OCI-LY3 (cell line): ENCODE data around the gene ZER1.

Source experiments
- CTCF ChIP-seq: fragments of 200-600, 300-600 bp; sonication (generic); IDR thresholded peaks from 2 replicates; pipeline ENCODE4 v1.5.1; 2014; ENCODE audit warnings: antibody characterized with exemption, low read length, low read depth
- EZH2phosphoT487 ChIP-seq: fragments of 200-600 bp; shearing (Covaris generic); IDR thresholded peaks from 2 replicates; pipeline ENCODE4 v1.6.1; 2018; ENCODE audit warnings: antibody characterized with exemption, mixed run types, low read depth

- TF ChIP-seq CTCF (no peak), EZH2phosphoT487 (no peak)
Observed at GRCh38 chr9:128742401-128742800, 29.3 kb downstream of the ZER1 start.
